ENCODE results near the gene SLC46A1. TPM values are rescaled to one million over a fixed set of nuclear protein-coding genes. Genes with fewer than 3 reads are reported as not detected.

The SLC46A1 gene
- total and polyA plus RNA-seq, 2 of the 13 experiments (the other 11 are each of a cell fraction or from before 2014, with no cell fraction given): 19.6 to 22.6 TPM

- TF ChIP-seq ZNF609 (CRISPR knock-in tag; IDR thresholded peaks at IDR 0.05; ENCODE audit: borderline replicate concordance): peak; percentile 3; the same call in 1 of the 2 replicates
- TF ChIP-seq ZNF451 (CRISPR knock-in tag; IDR thresholded peaks at IDR 0.05): 0 out of 2 replicates have a peak, but pooled peaks have one; percentile 65
- no peak for TF ChIP-seq NONO (IDR thresholded peaks at IDR 0.05)
- TF ChIP-seq NONO (CRISPR knock-in tag; conservative IDR thresholded peaks at IDR 0.05): no peak
- TF ChIP-seq TFE3 (CRISPR knock-in tag; IDR thresholded peaks at IDR 0.05): no peak
- no peak for TF ChIP-seq ZNF292 (CRISPR knock-in tag; IDR thresholded peaks at IDR 0.05; ENCODE audit: borderline replicate concordance, low read depth)
- TF ChIP-seq AGO2 (optimal IDR thresholded peaks at IDR 0.05; ENCODE audit: low read depth, low read length): peak; percentile 47
- TF ChIP-seq HIC2 (CRISPR knock-in tag; IDR thresholded peaks at IDR 0.05; ENCODE audit: low read depth): no peak
- TF ChIP-seq EHMT2 (IDR thresholded peaks at IDR 0.05; ENCODE audit: borderline replicate concordance, low read depth, low read length): no peak
- no peak for TF ChIP-seq PAF1 (CRISPR knock-in tag; IDR thresholded peaks at IDR 0.05)
- TF ChIP-seq KLF13 (CRISPR knock-in tag; IDR thresholded peaks at IDR 0.05): no peak
- no peak for TF ChIP-seq ZNF383 (CRISPR knock-in tag; IDR thresholded peaks at IDR 0.05; ENCODE audit: borderline replicate concordance)
- peak; percentile 29; the same call in 1 of the 2 replicates for TF ChIP-seq ZNF747 (CRISPR knock-in tag; IDR thresholded peaks at IDR 0.05; ENCODE audit: borderline replicate concordance)
- TF ChIP-seq SMC3 (IDR thresholded peaks at IDR 0.05; ENCODE audit: low read length): no peak
- TF ChIP-seq ZNF687 (CRISPR knock-in tag; IDR thresholded peaks at IDR 0.05): peak; percentile 59
- TF ChIP-seq ZNF768 (CRISPR knock-in tag; IDR thresholded peaks at IDR 0.05): no peak
- no peak for TF ChIP-seq NCOA2 (CRISPR knock-in tag; IDR thresholded peaks at IDR 0.05)
- no peak for TF ChIP-seq ZNF660 (CRISPR knock-in tag; IDR thresholded peaks at IDR 0.05; ENCODE audit: borderline replicate concordance, low read depth)
These were observed 58.6 kb downstream of the SLC46A1 start (continued) for GRCh38 chr17:28347261-28347891.
